ENCODE measurements around the gene LRRFIP1.

The LRRFIP1 gene

GRCh38 chr2:237616734-237617586, 10.4 kb upstream of the LRRFIP1 start:
- H3K4me3 ChIP-seq (ENCODE audit: low read length): no peak overlapping the region
- H3K27ac ChIP-seq (ENCODE audit: low read depth, low read length): no peak overlapping the region
- H3K4me2 ChIP-seq (ENCODE audit: low read length): no peak overlapping the region

GRCh38 chr2:237617587-237617982, 9.8 kb upstream of the LRRFIP1 start:
- Histone ChIP-seq H3K27ac (ENCODE audit: low read depth, low read length) (no peak overlapping the region), H3K4me3 (ENCODE audit: low read length) (no peak overlapping the region), H3K9me3 (ENCODE audit: control insufficient read depth, insufficient read depth, low read length) (no peaks in the 10 kb centered on the region), H3K4me2 (ENCODE audit: low read length) (no peak overlapping the region), H3K79me2 (ENCODE audit: control insufficient read depth, low read length) (no peaks in the 10 kb centered on the region), H3K27me3 (ENCODE audit: control insufficient read depth, low read length) (peaks cover 27% of the 10 kb centered on the region), H3K9me2 (replicated peaks; ENCODE audit: control insufficient read depth, low read length) (no peaks in the 10 kb centered on the region), H3K36me3 (ENCODE audit: control insufficient read depth, low read length) (no peaks in the 10 kb centered on the region), H4K20me1 (ENCODE audit: control insufficient read depth, insufficient read depth, low read depth, low read length) (no peaks in the 10 kb centered on the region), H3K4me1 (ENCODE audit: control insufficient read depth, low read length) (no peaks in the 10 kb centered on the region), H3F3A (ENCODE audit: control insufficient read depth, insufficient read depth) (no peaks in the 10 kb centered on the region)
- TF ChIP-seq CTCF (IDR thresholded peaks at IDR 0.05; ENCODE audit: low read depth, low read length, poor library complexity, severe bottlenecking) (no peak), EZH2phosphoT487 (IDR thresholded peaks at IDR 0.05; ENCODE audit: borderline replicate concordance, low read length) (no peak)

More at GRCh38 chr2:237616734-237617586, 10.4 kb upstream of the LRRFIP1 start:
- Histone ChIP-seq H3F3A (ENCODE audit: control insufficient read depth, insufficient read depth) (no peaks in the 10 kb centered on the region), H3K36me3 (ENCODE audit: control insufficient read depth, low read length) (no peaks in the 10 kb centered on the region), H3K9me2 (replicated peaks; ENCODE audit: control insufficient read depth, low read length) (no peaks in the 10 kb centered on the region), H3K79me2 (ENCODE audit: control insufficient read depth, low read length) (no peaks in the 10 kb centered on the region), H3K4me1 (ENCODE audit: control insufficient read depth, low read length) (no peaks in the 10 kb centered on the region), H4K20me1 (ENCODE audit: control insufficient read depth, insufficient read depth, low read depth, low read length) (no peaks in the 10 kb centered on the region), H3K9me3 (ENCODE audit: control insufficient read depth, insufficient read depth, low read length) (no peaks in the 10 kb centered on the region), H3K27me3 (ENCODE audit: control insufficient read depth, low read length) (peaks cover 27% of the 10 kb centered on the region)
- TF ChIP-seq CTCF (IDR thresholded peaks at IDR 0.05; ENCODE audit: low read depth, low read length, poor library complexity, severe bottlenecking): no peak
- TF ChIP-seq EZH2phosphoT487 (IDR thresholded peaks at IDR 0.05; ENCODE audit: borderline replicate concordance, low read length): no peak

- H3K27me3 ChIP-seq (ENCODE audit: control insufficient read depth, low read length): peaks cover 22% of the 10 kb centered on the region
- H3K36me3 ChIP-seq (ENCODE audit: control insufficient read depth, low read length): no peaks in the 10 kb centered on the region
- H3K9me3 ChIP-seq (ENCODE audit: control insufficient read depth, insufficient read depth, low read length): no peaks in the 10 kb centered on the region
- H3K4me3 ChIP-seq (ENCODE audit: low read length): no peak overlapping the region
- no peaks in the 10 kb centered on the region for H3K4me1 ChIP-seq (ENCODE audit: control insufficient read depth, low read length)
- no peak overlapping the region for H3K4me2 ChIP-seq (ENCODE audit: low read length)
- no peaks in the 10 kb centered on the region for H3F3A ChIP-seq (ENCODE audit: control insufficient read depth, insufficient read depth)
- no peak overlapping the region for H3K27ac ChIP-seq (ENCODE audit: low read depth, low read length)
- H3K79me2 ChIP-seq (ENCODE audit: control insufficient read depth, low read length): no peaks in the 10 kb centered on the region
- no peaks in the 10 kb centered on the region for H3K9me2 ChIP-seq (replicated peaks; ENCODE audit: control insufficient read depth, low read length)
- no peaks in the 10 kb centered on the region for H4K20me1 ChIP-seq (ENCODE audit: control insufficient read depth, insufficient read depth, low read depth, low read length)
- TF ChIP-seq CTCF (IDR thresholded peaks at IDR 0.05; ENCODE audit: low read depth, low read length, poor library complexity, severe bottlenecking): no peak
- TF ChIP-seq EZH2phosphoT487 (IDR thresholded peaks at IDR 0.05; ENCODE audit: borderline replicate concordance, low read length): no peak
These were observed 8.9 kb upstream of the LRRFIP1 start for GRCh38 chr2:237618449-237618848.
